Ramos (cell line): ENCODE results near the gene SP1.
"Not testable (repeated sequence)": the region's sequence is repeated elsewhere in the genome, so short reads cannot be mapped to it uniquely, and the experiment has no call there.

Experiments
- in situ Hi-C: fragments of 300-500 bp; cut with MboI; formaldehyde crosslinking; loops from one replicate; pipeline ENCODE4 v1.14.3; 2022; ENCODE audit warnings: low sequenced_read_pairs; ENCODE audit not compliant: unreplicated experiment

The SP1 gene

DNA sequence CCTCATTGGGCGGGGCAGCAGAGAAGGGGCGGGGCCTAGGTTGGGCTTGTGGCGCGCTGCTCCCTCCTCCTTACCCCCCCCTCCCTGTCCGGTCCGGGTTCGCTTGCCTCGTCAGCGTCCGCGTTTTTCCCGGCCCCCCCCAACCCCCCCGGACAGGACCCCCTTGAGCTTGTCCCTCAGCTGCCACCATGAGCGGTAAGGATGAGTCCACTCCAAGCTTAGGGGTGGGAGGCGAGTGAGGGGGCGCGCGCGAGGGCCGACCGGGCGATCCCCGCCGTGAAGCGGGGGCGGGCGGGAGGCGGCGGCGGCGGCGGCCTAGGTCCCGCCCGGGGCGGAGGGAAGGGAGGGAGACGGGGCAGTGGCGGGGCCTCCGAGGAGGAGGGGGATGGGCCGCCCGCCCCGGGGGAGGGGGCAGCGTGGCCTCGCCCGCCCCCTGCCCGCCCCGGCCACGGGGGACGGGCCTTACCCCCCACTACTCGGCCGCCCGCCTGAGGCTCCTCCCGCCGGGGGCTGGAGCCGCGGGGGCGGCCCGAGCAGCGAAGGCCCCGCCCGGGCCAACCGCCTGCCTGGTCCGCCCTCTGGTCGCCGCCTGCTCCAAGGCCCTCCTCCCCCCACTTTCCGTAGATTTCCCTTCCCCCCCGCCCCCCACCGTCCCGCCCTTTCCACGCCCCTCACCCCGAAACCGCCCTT is at the start of gene SP1:
TSS of gene SP1 (plus strand) at position 73 of the 690 bp plus-strand sequence. CDS start at position 189, 116 bp downstream.
- in situ Hi-C loops = no loop called here

GRCh38 chr12:53330671-53331070 is 49.3 kb upstream of the SP1 start:
- in situ Hi-C loops = no loop called here

GRCh38 chr12:53332339-53332738 is 47.6 kb upstream of the SP1 start:
- in situ Hi-C loops = not testable (repeated sequence)

- in situ Hi-C loops = no loop called here
Measured at GRCh38 chr12:53332744-53333143, 47.2 kb upstream of the SP1 start.

GRCh38 chr12:53333289-53333688 is 46.7 kb upstream of the SP1 start:
- in situ Hi-C loops = no loop called here

- in situ Hi-C loops = no loop called here
Measured at GRCh38 chr12:53333845-53334244, 46.1 kb upstream of the SP1 start.

GRCh38 chr12:53334822-53335221 is 45.2 kb upstream of the SP1 start:
- in situ Hi-C loops = no loop called here

DNA sequence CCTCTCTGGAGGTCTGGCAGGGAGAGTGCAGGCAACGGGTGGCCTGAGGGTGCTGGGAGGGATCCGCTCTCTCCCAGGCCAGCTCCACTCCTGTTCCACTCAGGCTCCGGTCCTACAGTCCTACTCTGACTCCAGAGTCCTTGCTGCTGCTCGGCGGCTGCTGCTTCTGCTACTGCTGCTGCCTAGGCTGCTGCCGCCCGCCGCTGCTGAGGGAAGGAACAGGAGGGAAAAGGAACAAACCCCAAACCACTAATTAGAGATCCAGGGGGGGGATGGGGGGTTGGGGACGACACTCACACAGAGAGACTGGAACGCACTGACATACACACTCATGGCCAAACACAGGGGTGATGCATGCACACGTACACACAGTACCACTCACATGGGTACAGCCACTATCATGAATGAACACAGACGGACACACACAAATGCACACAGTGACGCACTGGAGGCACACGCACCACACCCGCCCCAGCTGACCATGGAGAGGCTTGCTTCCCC is 43.7 kb upstream of the SP1 start, which contains the start of gene SP7:
TSS of gene SP7 (minus strand) at position 174 of the 501 bp plus-strand sequence. CDS start 708 bp downstream, outside the sequence.
- in situ Hi-C loops = no loop called here

DNA sequence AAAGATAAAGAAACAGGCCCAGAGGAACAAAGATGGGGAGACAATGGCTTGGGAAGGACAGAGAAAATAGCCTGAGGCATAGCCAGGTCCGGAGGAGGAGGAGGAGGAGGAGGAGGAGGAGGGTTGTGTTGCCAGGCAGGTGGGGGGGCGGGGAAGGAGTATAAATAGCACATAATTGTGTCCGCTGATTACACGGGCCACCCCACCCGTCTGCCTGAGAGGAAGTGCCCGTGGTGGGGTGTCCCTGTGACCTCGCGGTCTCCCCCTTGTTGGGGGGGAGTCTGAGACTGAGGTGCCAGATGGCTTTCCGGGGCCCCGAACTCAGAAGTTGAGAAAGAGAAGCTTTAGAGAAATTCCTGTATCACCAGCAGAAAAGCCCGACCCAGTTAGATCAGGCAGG is 42.0 kb upstream of the SP1 start:
- in situ Hi-C loops = no loop called here

- in situ Hi-C loops = no loop called here
Measured at GRCh38 chr12:53338916-53339315, 41.1 kb upstream of the SP1 start.

DNA sequence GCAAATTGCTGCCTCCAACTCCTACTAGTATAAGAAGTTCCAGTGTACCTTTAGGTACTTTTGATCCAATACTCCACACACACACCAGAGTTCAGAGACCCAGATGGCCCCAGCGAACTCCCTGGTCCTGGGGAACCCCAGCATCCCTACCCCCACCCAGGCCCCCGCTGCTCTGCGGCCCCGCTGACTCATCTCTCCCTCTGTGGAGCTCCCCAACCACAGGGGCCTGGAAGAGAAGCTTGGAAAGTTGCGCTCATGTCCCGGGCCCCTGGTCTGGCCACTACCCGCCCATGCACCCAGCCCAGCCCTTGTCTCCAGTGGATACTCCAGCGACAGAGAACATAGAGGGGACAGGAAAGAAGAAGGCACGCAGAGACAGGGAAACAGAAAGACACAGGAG is 39.6 kb upstream of the SP1 start:
- in situ Hi-C loops = no loop called here

DNA sequence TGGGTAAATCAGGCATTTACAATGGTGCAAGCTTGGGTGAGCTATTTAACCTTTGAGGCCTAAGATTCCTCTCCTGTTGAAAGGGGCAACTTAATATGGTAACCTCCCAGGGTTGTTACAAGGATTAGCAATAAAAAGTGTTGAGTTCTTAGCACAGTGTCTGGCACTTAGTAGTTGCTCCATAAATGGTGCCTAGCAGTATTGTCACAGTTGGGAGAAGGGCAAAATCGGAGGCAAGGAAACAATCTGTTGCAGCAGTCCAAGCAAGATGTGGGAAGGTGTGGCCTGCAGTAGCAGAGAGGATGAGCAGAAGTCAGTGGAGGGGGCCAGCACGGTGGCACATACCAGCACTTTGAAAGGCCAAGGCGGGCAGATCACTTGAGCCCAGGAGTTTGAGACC is 36.5 kb upstream of the SP1 start:
- in situ Hi-C loops = no loop called here

GRCh38 chr12:53343969-53344368 is 36.0 kb upstream of the SP1 start:
- in situ Hi-C loops = no loop called here

- in situ Hi-C loops = no loop called here
Measured at GRCh38 chr12:53344487-53344823, 35.5 kb upstream of the SP1 start.

GRCh38 chr12:53344824-53345485 is 35.0 kb upstream of the SP1 start:
- in situ Hi-C loops = loop anchor here (5.0 kb wide), 2 partner anchors 72 to 162 kb away; partner anchors contain the start of gene NPFF

DNA sequence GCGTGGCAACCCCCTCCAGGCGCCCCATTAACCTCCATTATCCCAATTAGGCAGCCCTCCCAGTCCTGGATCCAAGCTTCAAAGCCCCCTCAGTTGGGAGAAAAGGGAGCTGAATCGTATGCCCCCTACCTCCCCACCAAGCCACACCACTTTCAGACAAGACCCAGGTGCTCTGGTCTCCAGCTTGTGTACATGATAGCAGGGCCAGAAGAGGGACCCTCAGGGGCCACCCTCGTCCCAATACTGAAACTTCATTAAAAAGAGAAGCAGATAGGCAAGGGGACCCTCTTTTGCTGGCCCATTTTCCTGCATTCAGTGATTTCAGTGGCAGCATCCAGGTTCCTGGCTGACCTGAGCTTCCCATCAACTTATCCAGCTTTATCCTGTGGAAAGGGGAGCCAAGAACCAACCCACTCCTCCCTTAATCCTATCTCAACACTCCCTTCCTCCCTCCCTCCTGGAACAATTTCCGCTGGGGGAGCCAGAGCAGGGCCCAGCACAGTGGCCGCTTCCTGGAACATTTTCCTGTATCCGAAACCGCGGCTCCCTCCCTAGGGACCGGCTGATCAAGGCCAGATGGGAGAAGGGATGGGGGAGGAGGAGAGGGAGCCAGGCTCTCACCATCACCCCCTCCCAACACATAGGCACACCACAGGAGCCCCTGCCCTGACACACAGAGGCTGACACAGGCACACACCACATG is 34.3 kb upstream of the SP1 start:
- in situ Hi-C loops = loop anchor here (5.0 kb wide), 2 partner anchors 72 to 162 kb away; partner anchors contain the start of gene NPFF

DNA sequence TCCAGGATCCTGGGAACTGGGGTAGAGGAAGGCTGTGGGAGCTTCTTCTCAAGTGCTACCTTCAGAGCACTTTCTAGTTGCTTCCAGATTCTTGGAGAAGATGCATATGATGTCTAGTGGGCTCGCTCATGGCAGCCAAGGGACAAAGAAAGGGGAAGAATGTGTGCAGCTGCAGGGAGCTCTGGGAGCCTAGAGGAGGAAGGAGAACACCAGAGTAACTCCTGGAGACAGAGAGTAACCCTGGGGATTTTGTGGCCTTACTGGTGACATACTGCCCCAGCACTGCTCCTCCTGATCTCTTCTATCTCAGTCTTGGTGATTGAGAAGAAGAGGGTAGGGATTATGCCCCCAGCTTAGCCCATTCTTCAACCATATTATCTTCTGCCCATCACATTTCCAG is 33.5 kb upstream of the SP1 start:
- in situ Hi-C loops = loop anchor here (5.0 kb wide), 2 partner anchors 71 to 161 kb away; partner anchors contain the start of gene NPFF

- in situ Hi-C loops = loop anchor here (5.0 kb wide), 2 partner anchors 69 to 159 kb away; partner anchors contain the start of gene NPFF
Measured at GRCh38 chr12:53347905-53348304, 32.1 kb upstream of the SP1 start.

DNA sequence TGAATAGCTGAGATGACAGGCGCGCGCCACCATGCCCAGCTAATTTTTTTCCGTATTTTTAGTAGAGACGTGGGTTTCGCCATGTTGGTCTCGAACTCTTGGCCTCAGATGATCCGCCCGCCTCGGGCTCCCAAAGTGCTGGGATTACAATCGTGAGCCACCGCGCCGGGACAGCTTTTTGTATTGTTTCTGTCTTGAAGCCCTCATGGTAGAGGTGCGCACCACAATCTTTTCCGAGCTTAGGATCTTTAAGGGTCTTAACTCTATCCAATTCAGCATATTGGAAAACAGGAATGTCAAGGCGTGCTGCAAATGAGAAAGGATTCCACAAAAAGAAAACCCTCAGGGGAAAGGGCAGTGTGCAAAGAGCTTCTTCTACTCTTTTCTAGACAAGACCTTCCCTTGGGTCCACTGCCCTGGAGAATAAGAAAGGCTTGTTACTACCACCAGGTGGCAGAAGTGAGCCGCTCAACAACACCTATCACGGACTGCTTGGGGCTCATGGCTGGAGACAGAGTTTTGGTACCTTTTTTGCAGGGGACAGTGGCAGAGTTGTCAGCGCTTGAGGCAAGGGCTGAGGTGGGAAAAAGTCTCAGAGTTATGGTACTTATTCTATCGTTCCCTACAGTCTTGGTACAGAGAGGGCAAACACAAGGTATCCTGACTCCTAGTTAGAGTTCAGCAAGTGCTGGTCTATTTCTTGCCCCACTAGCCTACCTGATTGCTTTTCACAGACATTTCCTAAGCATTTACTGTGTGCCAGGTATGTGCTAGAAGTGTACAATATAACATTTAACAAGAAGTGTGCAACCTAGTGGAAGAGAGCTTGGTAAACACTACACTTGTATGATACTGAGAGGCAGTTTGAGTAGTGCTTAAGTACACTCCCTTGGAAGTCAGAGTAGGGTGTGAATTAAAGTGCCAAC is 27.4 kb upstream of the SP1 start:
- in situ Hi-C loops = no loop called here

GRCh38 chr12:53353257-53353655 is 26.7 kb upstream of the SP1 start:
- in situ Hi-C loops = no loop called here
